ENCODE data around the gene BBX. TPM values are rescaled to one million over a fixed set of nuclear protein-coding genes. Genes with fewer than 3 reads are reported as not detected.

BBX gene
- total RNA-seq, 2 donors from 2014 or later: 94.7 to 226 TPM

DNA sequence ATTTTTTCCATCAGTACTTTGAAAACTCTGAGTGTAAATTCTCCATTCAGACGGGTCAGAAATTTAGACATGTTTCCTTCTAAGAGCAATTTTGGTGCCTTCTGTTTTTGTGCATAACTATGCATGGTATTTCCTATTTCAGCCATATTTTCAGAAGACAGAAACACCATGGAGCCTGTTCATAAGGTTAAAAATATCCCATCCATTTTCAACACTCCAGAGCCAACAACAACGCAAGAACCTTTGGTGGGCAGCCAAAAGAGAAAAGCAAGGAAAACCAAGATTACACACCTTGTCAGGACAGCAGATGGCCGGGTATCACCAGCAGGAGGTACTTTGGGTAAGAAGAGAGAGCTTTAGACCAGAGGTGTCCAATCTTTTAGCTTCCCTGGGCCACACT lies 275.6 kb downstream of the BBX start:
- Histone ChIP-seq H3K27ac (no peak overlapping the region), H3K27me3 (replicated peaks; ENCODE audit: insufficient read depth) (no peaks in the 10 kb centered on the region), H3K4me1 (replicated peaks) (no peaks in the 10 kb centered on the region), H3K4me3 (no peak overlapping the region), H3K36me3 (no peaks in the 10 kb centered on the region), H3K9me3 (no peaks in the 10 kb centered on the region)
- DNase-seq (ENCODE audit: low spot score): no peak
- TF ChIP-seq POLR2A (IDR thresholded peaks at IDR 0.05): no peak
- no peak for TF ChIP-seq POLR2AphosphoS5 (IDR thresholded peaks at IDR 0.05)
- TF ChIP-seq, protein P1, sequence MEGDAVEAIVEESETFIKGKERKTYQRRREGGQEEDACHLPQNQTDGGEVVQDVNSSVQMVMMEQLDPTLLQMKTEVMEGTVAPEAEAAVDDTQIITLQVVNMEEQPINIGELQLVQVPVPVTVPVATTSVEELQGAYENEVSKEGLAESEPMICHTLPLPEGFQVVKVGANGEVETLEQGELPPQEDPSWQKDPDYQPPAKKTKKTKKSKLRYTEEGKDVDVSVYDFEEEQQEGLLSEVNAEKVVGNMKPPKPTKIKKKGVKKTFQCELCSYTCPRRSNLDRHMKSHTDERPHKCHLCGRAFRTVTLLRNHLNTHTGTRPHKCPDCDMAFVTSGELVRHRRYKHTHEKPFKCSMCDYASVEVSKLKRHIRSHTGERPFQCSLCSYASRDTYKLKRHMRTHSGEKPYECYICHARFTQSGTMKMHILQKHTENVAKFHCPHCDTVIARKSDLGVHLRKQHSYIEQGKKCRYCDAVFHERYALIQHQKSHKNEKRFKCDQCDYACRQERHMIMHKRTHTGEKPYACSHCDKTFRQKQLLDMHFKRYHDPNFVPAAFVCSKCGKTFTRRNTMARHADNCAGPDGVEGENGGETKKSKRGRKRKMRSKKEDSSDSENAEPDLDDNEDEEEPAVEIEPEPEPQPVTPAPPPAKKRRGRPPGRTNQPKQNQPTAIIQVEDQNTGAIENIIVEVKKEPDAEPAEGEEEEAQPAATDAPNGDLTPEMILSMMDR (IDR thresholded peaks at IDR 0.05): no peak
- intact Hi-C loops (cut with DNase I): no loop called here
- WGBS: 84% methylated on average over 3 of the region's 3 CpGs

DNA sequence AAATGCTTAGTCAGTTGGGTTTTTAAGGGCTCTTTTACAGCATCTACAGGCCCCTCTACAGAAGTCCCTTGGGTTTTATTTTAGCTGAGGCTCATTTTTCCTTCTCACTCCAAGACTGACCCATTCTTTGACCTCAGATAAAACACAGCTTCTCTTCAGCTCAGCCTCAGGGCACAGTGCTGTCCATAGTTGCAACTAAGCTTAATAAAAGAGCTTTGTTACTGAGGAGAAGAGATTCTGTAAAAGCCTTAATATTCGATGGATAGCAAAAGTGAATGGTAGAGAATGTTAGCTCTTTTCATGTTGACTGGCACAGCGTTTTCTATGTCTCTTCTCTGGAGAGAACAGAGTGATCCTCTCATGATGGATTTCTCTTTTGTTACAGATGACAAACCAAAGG lies 277.9 kb downstream of the BBX start:
- Histone ChIP-seq H3K27ac (no peak overlapping the region), H3K36me3 (peaks cover 0 to 4% of the 10 kb centered on the region in 2 donors), H3K4me1 (replicated peaks) (no peaks in the 10 kb centered on the region), H3K4me3 (no peak overlapping the region), H3K9me3 (no peaks in the 10 kb centered on the region), H3K27me3 (replicated peaks; ENCODE audit: insufficient read depth) (no peaks in the 10 kb centered on the region)
- WGBS: 91% methylated on average over 2 of the region's 2 CpGs
- intact Hi-C loops (cut with DNase I): no loop called here
- no peak for DNase-seq (ENCODE audit: low spot score)
- TF ChIP-seq POLR2A (IDR thresholded peaks at IDR 0.05): no peak
- TF ChIP-seq POLR2AphosphoS5 (IDR thresholded peaks at IDR 0.05): no peak
- TF ChIP-seq, protein P1 (IDR thresholded peaks at IDR 0.05): no peak

DNA sequence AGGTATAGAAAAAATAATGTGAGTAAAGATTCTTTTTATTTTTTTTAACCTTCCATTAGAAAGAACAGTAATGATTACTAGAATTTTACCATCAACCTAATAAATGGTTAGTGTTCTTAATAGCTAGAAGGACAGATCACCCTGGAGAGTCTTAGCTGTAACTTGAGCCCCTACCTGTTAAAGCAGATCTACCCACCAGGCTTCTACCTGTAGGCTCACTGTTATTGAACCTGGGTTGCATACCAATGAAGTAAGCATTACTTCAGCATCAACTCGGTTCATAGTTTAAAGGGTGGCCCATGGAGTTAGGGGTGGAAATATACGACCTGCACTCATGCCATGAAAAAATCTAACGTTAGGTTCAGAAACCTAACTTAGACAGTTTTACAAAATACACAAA lies 280.4 kb downstream of the BBX start:
- Histone ChIP-seq H3K4me1 (replicated peaks) (no peaks in the 10 kb centered on the region), H3K9me3 (no peaks in the 10 kb centered on the region), H3K4me3 (no peak overlapping the region), H3K36me3 (peaks cover 0 to 4% of the 10 kb centered on the region in 2 donors), H3K27me3 (replicated peaks; ENCODE audit: insufficient read depth) (no peaks in the 10 kb centered on the region), H3K27ac (no peak overlapping the region)
- intact Hi-C loops (cut with DNase I): no loop called here
- no peak for DNase-seq (ENCODE audit: low spot score)
- TF ChIP-seq POLR2A (IDR thresholded peaks at IDR 0.05) (no peak), POLR2AphosphoS5 (IDR thresholded peaks at IDR 0.05) (no peak)
- TF ChIP-seq, protein P1 (IDR thresholded peaks at IDR 0.05): no peak
- 78% methylated on average over 3 of the region's 3 CpGs for WGBS

DNA sequence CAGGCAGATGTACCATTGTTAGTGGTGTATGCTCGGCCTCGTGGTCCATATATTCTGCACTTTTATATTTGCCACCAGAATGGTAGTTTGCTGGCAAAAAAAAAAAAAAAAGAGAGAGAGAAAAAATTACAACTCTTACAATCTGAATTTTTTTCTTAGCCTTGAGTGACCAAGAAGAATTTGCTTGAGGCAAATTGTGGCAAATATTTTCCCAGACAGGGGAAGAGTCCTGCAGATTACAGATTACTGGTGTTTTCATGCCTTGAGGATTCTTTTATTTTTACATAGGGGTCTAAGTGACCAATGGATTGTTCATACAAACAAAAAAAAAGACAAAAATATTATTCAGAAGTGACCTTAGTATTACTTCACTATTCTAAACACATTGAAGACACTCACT lies 283.3 kb downstream of the BBX start:
- H3K27ac ChIP-seq: no peak overlapping the region
- intact Hi-C loops (cut with DNase I): no loop called here
- no peaks in the 10 kb centered on the region for H3K4me1 ChIP-seq (replicated peaks)
- H3K27me3 ChIP-seq (replicated peaks; ENCODE audit: insufficient read depth): no peaks in the 10 kb centered on the region
- peaks cover 0 to 4% of the 10 kb centered on the region in 2 donors for H3K36me3 ChIP-seq
- no peak overlapping the region for H3K4me3 ChIP-seq
- no peaks in the 10 kb centered on the region for H3K9me3 ChIP-seq
- no peak for DNase-seq (ENCODE audit: low spot score)
- TF ChIP-seq, protein P1 (IDR thresholded peaks at IDR 0.05): no peak
- no peak for TF ChIP-seq POLR2A (IDR thresholded peaks at IDR 0.05)
- no peak for TF ChIP-seq POLR2AphosphoS5 (IDR thresholded peaks at IDR 0.05)
- WGBS: 98% methylated on average over 2 of the region's 2 CpGs

DNA sequence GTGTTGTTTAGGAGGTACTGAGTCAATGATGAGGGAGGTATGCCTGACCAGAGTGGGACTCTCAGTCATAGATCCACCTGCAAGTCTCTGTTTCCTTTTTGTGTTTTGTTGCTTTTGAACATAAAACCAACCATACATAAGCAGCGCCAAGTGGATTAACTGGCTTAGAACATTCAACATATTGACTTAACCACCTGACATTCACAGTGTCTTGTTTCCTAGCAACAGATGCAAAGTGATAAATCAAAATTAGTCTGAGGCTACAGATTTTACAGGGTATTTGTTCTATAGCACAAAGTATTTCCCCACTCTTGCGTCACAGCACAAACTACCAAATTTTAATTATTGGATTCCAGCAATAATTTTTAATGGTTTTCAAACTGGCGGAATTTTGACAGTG lies 283.8 kb downstream of the BBX start:
- Histone ChIP-seq H3K36me3 (peaks cover 0 to 4% of the 10 kb centered on the region in 2 donors), H3K4me1 (replicated peaks) (no peaks in the 10 kb centered on the region), H3K27me3 (replicated peaks; ENCODE audit: insufficient read depth) (no peaks in the 10 kb centered on the region), H3K4me3 (no peak overlapping the region), H3K27ac (no peak overlapping the region), H3K9me3 (no peaks in the 10 kb centered on the region)
- 73% methylated on average over 3 of the region's 3 CpGs for WGBS
- TF ChIP-seq, protein P1 (IDR thresholded peaks at IDR 0.05): no peak
- TF ChIP-seq POLR2AphosphoS5 (IDR thresholded peaks at IDR 0.05) (peak; percentile 21), POLR2A (IDR thresholded peaks at IDR 0.05) (no peak)
- intact Hi-C loops (cut with DNase I): no loop called here
- DNase-seq (ENCODE audit: low spot score): no peak
